ENCODE measurements around the gene AMBN. TPM values are rescaled to one million over a fixed set of nuclear protein-coding genes. Genes with fewer than 3 reads are reported as not detected.
A peak's percentile ranks its signal among the peaks of the same experiment; 100 is the strongest.

Gene AMBN
- polyA plus RNA-seq, 1 donor (not counting 4 experiments of a cell fraction or from before 2014, with no cell fraction given): not detected

DNA sequence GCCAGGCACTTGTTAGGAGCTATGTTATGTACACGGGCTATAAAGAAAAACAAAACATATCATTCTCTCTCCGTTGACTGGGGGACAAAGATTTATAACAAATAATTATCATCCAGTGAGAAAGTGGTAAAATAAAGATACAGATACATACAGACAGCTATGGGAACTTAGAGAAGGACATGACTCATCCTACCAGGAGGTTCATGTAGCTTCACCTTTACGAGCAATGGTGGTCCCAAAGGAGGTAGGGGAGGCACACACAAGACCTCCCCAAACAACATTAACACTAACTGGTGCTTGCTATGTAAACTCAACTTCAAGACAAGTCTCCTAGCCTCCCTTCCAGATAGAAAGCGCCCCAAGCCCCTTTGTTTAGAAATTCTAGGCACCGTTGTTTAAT, 8.9 kb downstream of the AMBN start:
- dilution Hi-C loops (cut with MboI; ENCODE audit: extremely low pct_ligation_motif_present, low sequenced_read_pairs): no loop called here
- no peak overlapping the region for H2AFZ ChIP-seq (ENCODE audit: control insufficient read depth, low read length)
- FAIRE-seq: no peak
- no peak for DNase-seq (ENCODE audit: low read depth, low spot score)
- H3K4me3 ChIP-seq (ENCODE audit: control insufficient read depth in 2 of 3, extremely low read depth in 1 of 3, insufficient read depth in 2 of 3, low read depth in 1 of 3, low read length in 3 of 3): no peak overlapping the region
- H3K27ac ChIP-seq (ENCODE audit: control insufficient read depth, insufficient read depth, low read length): no peak overlapping the region
- H3K79me2 ChIP-seq (ENCODE audit: control insufficient read depth, insufficient read depth, low read length): no peaks in the 10 kb centered on the region
- H3K4me2 ChIP-seq (ENCODE audit: control insufficient read depth, extremely low read depth, insufficient read depth, low read depth, low read length): no peak overlapping the region
- H3K9me3 ChIP-seq (ENCODE audit: control insufficient read depth, low read depth, low read length): no peaks in the 10 kb centered on the region
- no peaks in the 10 kb centered on the region for H3K27me3 ChIP-seq (ENCODE audit: control insufficient read depth, extremely low read depth, insufficient read depth, low read length)
- no peaks in the 10 kb centered on the region for H3K9me1 ChIP-seq (ENCODE audit: control insufficient read depth, extremely low read depth, insufficient read depth, low read length)
- no peaks in the 10 kb centered on the region for H4K20me1 ChIP-seq (ENCODE audit: control insufficient read depth, extremely low read depth, insufficient read depth, low read length)
- no peak overlapping the region for H3K9ac ChIP-seq (ENCODE audit: control insufficient read depth, extremely low read depth, insufficient read depth, low read length)
- TF ChIP-seq EZH2 (IDR thresholded peaks at IDR 0.05; ENCODE audit: low read length) (no peak), CTCF (optimal IDR thresholded peaks at IDR 0.05 in 1 of 3, IDR thresholded peaks at IDR 0.05 in 1 of 3, conservative IDR thresholded peaks at IDR 0.05 in 1 of 3; ENCODE audit: extremely low read depth in 1 of 3, insufficient read depth in 2 of 3, low read length in 3 of 3) (no peak)
- no peaks in the 10 kb centered on the region for H3K4me1 ChIP-seq (ENCODE audit: control insufficient read depth, extremely low read depth, insufficient read depth, low read length)
- no peaks in the 10 kb centered on the region for H3K36me3 ChIP-seq (ENCODE audit: control insufficient read depth in 2 of 2, extremely low read depth in 1 of 2, insufficient read depth in 2 of 2, low read length in 2 of 2)

- Histone ChIP-seq H3K27ac (ENCODE audit: control insufficient read depth, insufficient read depth, low read length) (no peak overlapping the region), H3K4me3 (ENCODE audit: control insufficient read depth in 2 of 3, extremely low read depth in 1 of 3, insufficient read depth in 2 of 3, low read depth in 1 of 3, low read length in 3 of 3) (no peak overlapping the region), H3K4me1 (ENCODE audit: control insufficient read depth, extremely low read depth, insufficient read depth, low read length) (no peaks in the 10 kb centered on the region), H3K27me3 (ENCODE audit: control insufficient read depth, extremely low read depth, insufficient read depth, low read length) (no peaks in the 10 kb centered on the region), H3K9ac (ENCODE audit: control insufficient read depth, extremely low read depth, insufficient read depth, low read length) (no peak overlapping the region), H3K79me2 (ENCODE audit: control insufficient read depth, insufficient read depth, low read length) (no peaks in the 10 kb centered on the region), H2AFZ (ENCODE audit: control insufficient read depth, low read length) (no peak overlapping the region), H3K9me3 (ENCODE audit: control insufficient read depth, low read depth, low read length) (no peaks in the 10 kb centered on the region), H4K20me1 (ENCODE audit: control insufficient read depth, extremely low read depth, insufficient read depth, low read length) (no peaks in the 10 kb centered on the region), H3K4me2 (ENCODE audit: control insufficient read depth, extremely low read depth, insufficient read depth, low read depth, low read length) (no peak overlapping the region), H3K36me3 (ENCODE audit: control insufficient read depth in 2 of 2, extremely low read depth in 1 of 2, insufficient read depth in 2 of 2, low read length in 2 of 2) (no peaks in the 10 kb centered on the region), H3K9me1 (ENCODE audit: control insufficient read depth, extremely low read depth, insufficient read depth, low read length) (no peaks in the 10 kb centered on the region)
- DNase-seq (ENCODE audit: low read depth, low spot score) (peak; percentile 0), FAIRE-seq (peak; percentile 67)
- no peak for TF ChIP-seq EZH2 (IDR thresholded peaks at IDR 0.05; ENCODE audit: low read length)
- TF ChIP-seq CTCF (optimal IDR thresholded peaks at IDR 0.05 in 1 of 3, IDR thresholded peaks at IDR 0.05 in 1 of 3, conservative IDR thresholded peaks at IDR 0.05 in 1 of 3; ENCODE audit: extremely low read depth in 1 of 3, insufficient read depth in 2 of 3, low read length in 3 of 3): peak; percentile 86 to 93 (median 92)
- dilution Hi-C loops (cut with MboI; ENCODE audit: extremely low pct_ligation_motif_present, low sequenced_read_pairs): no loop called here
Observed at GRCh38 chr4:70601422-70602039, 9.5 kb downstream of the AMBN start.
